ENCODE results near the gene SPHK1.

The SPHK1 gene

GRCh38 chr17:76405967-76406647 is 21.7 kb downstream of the SPHK1 start:
- Histone ChIP-seq H3K4me2 (peak overlapping the region; percentile 75), H3K36me3 (peaks cover 59% of the 10 kb centered on the region), H3K9me3 (no peaks in the 10 kb centered on the region), H3K27me3 (no peaks in the 10 kb centered on the region), H4K20me1 (peaks cover 90% of the 10 kb centered on the region), H3K27ac (no peak overlapping the region), H3K9ac (no peak overlapping the region), H3K4me3 (no peak overlapping the region), H3K4me1 (peaks cover 51% of the 10 kb centered on the region)
- TF ChIP-seq Cebpa-rat (IDR thresholded peaks at IDR 0.05), result no peak

DNA sequence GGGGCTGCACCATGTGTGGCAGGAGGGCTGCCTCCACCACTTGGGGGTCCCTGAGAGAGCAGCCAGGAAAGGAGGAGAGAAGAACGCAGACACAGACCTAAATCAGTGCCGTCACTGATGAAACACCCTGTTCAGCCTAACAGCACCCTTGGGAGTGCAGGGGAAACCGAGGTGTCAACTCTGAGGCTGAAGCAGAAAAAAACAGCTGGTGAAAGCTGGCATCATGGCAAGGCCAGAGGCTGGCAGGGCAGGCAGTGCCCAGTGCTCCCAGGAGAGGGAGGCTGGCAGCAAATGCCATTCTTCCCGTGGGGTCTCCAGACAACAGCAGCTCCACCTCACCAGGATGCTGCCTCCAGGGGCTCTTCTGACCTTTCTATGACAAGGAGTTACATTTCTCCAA is 23.1 kb downstream of the SPHK1 start:
- TF ChIP-seq Cebpa-rat (IDR thresholded peaks at IDR 0.05), result no peak
- Histone ChIP-seq H3K4me1 (peaks cover 55% of the 10 kb centered on the region), H3K4me3 (no peak overlapping the region), H3K9me3 (no peaks in the 10 kb centered on the region), H3K4me2 (peak overlapping the region; percentile 75), H3K27me3 (no peaks in the 10 kb centered on the region), H4K20me1 (peaks cover 98% of the 10 kb centered on the region), H3K27ac (no peak overlapping the region), H3K36me3 (peaks cover 59% of the 10 kb centered on the region), H3K9ac (peak overlapping the region; percentile 23; the same call in 1 of the 2 replicates)

- Histone ChIP-seq H3K4me1 (peaks cover 55% of the 10 kb centered on the region), H3K27ac (no peak overlapping the region), H4K20me1 (peaks cover 98% of the 10 kb centered on the region), H3K27me3 (no peaks in the 10 kb centered on the region), H3K9ac (peak overlapping the region; percentile 23; the same call in 1 of the 2 replicates), H3K36me3 (peaks cover 59% of the 10 kb centered on the region), H3K4me2 (peak overlapping the region; percentile 75), H3K4me3 (no peak overlapping the region), H3K9me3 (no peaks in the 10 kb centered on the region)
- TF ChIP-seq Cebpa-rat (IDR thresholded peaks at IDR 0.05), result no peak
These were observed 23.8 kb downstream of the SPHK1 start for GRCh38 chr17:76408037-76408849.

GRCh38 chr17:76410328-76410965 is 26.0 kb downstream of the SPHK1 start:
- H3K9me3 ChIP-seq, result no peaks in the 10 kb centered on the region
- H3K9ac ChIP-seq, result no peak overlapping the region
- H3K27me3 ChIP-seq, result no peaks in the 10 kb centered on the region
- peaks cover 98% of the 10 kb centered on the region for H4K20me1 ChIP-seq
- H3K27ac ChIP-seq, result no peak overlapping the region
- no peak for TF ChIP-seq Cebpa-rat (IDR thresholded peaks at IDR 0.05)
- peaks cover 51% of the 10 kb centered on the region for H3K4me1 ChIP-seq
- peaks cover 57% of the 10 kb centered on the region for H3K36me3 ChIP-seq
- no peak overlapping the region for H3K4me2 ChIP-seq
- no peak overlapping the region for H3K4me3 ChIP-seq

GRCh38 chr17:76411247-76411646 is 26.8 kb downstream of the SPHK1 start:
- Histone ChIP-seq H3K27ac (no peak overlapping the region), H4K20me1 (peaks cover 94% of the 10 kb centered on the region), H3K4me2 (no peak overlapping the region), H3K27me3 (no peaks in the 10 kb centered on the region), H3K36me3 (peaks cover 59% of the 10 kb centered on the region), H3K4me1 (peaks cover 43% of the 10 kb centered on the region), H3K4me3 (no peak overlapping the region), H3K9ac (no peak overlapping the region), H3K9me3 (no peaks in the 10 kb centered on the region)
- no peak for TF ChIP-seq Cebpa-rat (IDR thresholded peaks at IDR 0.05)

DNA sequence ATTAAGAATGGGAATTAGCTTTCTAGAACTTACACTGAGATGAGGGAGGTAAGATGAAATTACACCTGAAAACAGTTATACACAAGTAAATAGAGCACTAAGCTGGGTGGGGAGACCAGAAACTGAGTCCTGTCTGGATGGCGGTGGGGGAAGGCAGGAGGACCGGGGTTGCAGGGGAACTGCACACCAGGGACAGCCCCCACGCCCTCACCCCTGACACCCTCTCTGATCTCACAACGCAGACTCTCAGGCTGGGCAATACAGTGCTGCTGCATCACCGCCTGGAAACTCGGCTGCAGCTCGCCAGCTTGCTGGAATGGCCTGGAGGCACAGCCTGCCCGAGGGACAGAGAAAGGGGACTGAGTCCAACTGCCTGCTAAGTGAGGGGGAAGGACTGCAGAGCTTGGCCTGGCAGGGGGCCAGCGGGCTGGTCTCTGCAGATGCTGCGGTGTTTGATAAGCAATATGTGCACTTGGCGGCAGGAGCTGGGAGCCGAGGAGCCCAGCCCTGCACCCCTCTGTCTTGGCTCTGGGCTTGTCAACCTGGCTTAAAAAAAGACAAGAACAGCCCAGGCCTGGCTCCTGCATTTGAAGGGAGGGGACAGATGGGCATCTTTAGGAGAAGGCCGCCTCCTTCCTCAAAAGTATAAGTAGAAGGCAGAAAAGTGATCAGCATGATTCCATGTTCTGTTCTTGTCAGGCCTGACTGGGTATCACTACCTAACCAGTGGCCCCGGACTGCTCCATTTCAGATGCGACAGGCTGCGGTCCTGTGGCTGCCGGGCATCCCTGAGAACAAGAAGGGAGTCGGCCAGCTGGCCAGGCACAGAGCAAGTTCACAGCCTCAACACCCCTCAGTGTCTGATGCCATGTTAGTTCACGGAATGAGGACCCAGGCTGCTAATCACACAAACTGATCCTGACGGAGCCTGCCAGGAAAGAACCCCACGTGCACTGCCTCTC is 30.2 kb downstream of the SPHK1 start:
- no peak overlapping the region for H3K4me3 ChIP-seq

DNA sequence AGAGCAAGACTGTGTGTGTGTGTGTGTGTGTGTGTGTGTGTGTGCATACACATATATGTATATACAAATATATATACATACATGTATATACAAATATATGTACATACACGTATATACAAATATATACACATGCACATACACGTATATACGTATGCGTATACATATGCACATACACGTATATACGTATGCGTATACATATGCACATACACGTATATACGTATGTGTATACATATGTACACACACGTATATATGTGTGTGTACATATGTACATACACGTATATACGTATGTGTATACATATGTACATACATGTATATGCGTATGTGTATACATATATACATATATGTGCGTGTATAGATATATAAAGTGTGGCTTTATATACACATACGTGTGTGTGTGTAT is 31.4 kb downstream of the SPHK1 start:
- Histone ChIP-seq H3K27me3 (no peaks in the 10 kb centered on the region), H3K4me3 (no peak overlapping the region), H3K4me1 (peaks cover 44% of the 10 kb centered on the region), H3K27ac (no peak overlapping the region), H3K9me3 (no peaks in the 10 kb centered on the region), H3K4me2 (no peak overlapping the region), H4K20me1 (peaks cover 95% of the 10 kb centered on the region), H3K9ac (no peak overlapping the region), H3K36me3 (peaks cover 67% of the 10 kb centered on the region)
- no peak for TF ChIP-seq Cebpa-rat (IDR thresholded peaks at IDR 0.05)

More for the DNA sequence above, 30.2 kb downstream of the SPHK1 start:
- Histone ChIP-seq H3K27me3 (no peaks in the 10 kb centered on the region), H3K9me3 (no peaks in the 10 kb centered on the region), H3K4me2 (no peak overlapping the region), H3K36me3 (peaks cover 78% of the 10 kb centered on the region), H3K9ac (no peak overlapping the region), H4K20me1 (peaks cover 94% of the 10 kb centered on the region), H3K4me1 (peaks cover 36% of the 10 kb centered on the region), H3K27ac (0 out of 2 replicates have a peak overlapping the region, but pooled peaks have one; percentile 16)
- TF ChIP-seq Cebpa-rat (IDR thresholded peaks at IDR 0.05), result no peak

GRCh38 chr17:76416457-76416856 is 32.0 kb downstream of the SPHK1 start:
- H3K36me3 ChIP-seq, result peaks cover 64% of the 10 kb centered on the region
- H4K20me1 ChIP-seq, result peaks cover 96% of the 10 kb centered on the region
- peaks cover 45% of the 10 kb centered on the region for H3K4me1 ChIP-seq
- H3K4me3 ChIP-seq, result no peak overlapping the region
- H3K9ac ChIP-seq, result no peak overlapping the region
- H3K27me3 ChIP-seq, result no peaks in the 10 kb centered on the region
- no peak overlapping the region for H3K27ac ChIP-seq
- no peaks in the 10 kb centered on the region for H3K9me3 ChIP-seq
- no peak overlapping the region for H3K4me2 ChIP-seq
- no peak for TF ChIP-seq Cebpa-rat (IDR thresholded peaks at IDR 0.05)

- Histone ChIP-seq H3K27me3 (no peaks in the 10 kb centered on the region), H3K9ac (no peak overlapping the region), H3K4me3 (no peak overlapping the region), H3K9me3 (no peaks in the 10 kb centered on the region), H3K4me1 (peaks cover 50% of the 10 kb centered on the region), H3K4me2 (no peak overlapping the region), H4K20me1 (peaks cover 96% of the 10 kb centered on the region), H3K27ac (no peak overlapping the region), H3K36me3 (peaks cover 64% of the 10 kb centered on the region)
- no peak for TF ChIP-seq Cebpa-rat (IDR thresholded peaks at IDR 0.05)
These were observed 32.5 kb downstream of the SPHK1 start for GRCh38 chr17:76416899-76417298.
